ENCODE measurements around the gene RELB.
"Not testable (repeated sequence)": the region's sequence is repeated elsewhere in the genome, so short reads cannot be mapped to it uniquely, and the experiment has no call there.

Gene RELB

DNA sequence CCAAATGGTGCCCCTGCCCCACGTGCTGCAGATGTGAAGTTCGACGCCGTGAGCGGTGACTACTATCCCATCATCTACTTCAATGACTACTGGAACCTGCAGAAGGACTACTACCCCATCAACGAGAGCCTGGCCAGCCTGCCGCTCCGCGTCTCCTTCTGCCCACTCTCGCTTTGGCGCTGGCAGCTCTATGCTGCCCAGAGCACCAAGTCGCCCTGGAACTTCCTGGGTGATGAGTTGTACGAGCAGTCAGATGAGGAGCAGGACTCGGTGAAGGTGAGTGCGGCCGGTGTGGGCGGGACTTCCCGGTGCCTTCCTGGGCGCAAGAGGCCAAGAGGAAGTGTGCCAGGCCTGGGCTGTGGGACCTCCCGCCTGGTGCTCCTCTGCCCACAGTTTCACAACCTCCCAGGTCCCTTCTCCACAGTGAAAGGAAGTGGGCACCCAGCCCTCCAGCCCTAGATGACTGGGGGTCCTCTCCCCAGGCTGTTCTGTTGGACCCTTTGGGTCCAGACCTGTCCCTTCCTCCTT is 14.1 kb upstream of the RELB start:
- no peak for DNase-seq (ENCODE audit: low spot score)

DNA sequence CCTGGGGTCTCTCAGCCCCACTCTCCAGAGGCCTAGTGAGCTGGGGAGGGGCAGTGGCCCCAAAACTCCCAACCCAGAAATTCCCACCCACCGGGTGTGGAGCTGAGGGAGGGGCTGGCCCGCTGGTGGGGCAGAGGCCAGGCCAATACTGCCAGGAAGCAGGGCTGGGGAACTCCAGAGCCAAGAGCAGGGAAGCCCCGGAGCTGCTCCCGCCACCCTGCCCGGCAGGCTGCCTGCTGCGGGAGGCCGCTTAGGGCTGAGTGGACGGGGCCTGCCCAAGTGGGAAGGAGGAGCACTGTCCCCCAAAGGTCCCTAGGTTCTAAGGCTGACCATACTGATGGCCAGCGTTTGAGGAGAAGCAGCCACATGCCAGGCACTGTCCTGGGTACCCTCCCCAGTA is 13.0 kb upstream of the RELB start:
- DNase-seq (ENCODE audit: low spot score) = no peak

DNA sequence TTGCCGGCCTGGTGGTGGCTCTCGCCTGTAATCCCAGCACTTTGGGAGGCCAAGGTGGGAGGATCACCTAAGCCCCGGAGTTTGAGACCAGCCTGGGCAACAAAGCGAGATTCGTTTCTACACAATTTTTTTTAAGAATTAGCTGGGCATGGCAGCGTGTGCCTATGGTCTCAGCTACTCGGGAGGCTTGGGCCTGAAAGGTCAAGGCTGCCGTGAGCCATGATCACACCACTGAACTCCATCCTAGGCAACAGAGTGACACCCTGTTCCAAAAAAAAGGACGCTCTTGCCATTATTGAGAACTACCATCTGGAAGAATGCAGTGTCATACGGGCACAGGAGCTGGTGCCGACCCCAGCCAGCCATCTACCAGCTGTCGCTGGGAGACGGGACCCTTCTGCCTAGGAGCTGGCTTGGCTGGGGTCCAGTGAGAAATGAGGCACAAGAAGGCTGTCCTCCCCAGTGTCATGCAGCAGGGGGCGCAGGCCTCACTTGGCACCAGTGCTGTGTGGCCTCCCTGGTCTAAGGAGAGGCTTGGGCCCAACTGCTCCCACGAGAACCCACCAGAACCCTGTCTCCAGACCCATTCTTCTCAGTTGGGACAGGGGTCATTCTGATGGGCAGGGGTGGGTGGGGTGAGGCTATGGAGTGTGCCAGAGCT is 12.2 kb upstream of the RELB start:
- peak; percentile 31 for DNase-seq (ENCODE audit: low spot score)

DNA sequence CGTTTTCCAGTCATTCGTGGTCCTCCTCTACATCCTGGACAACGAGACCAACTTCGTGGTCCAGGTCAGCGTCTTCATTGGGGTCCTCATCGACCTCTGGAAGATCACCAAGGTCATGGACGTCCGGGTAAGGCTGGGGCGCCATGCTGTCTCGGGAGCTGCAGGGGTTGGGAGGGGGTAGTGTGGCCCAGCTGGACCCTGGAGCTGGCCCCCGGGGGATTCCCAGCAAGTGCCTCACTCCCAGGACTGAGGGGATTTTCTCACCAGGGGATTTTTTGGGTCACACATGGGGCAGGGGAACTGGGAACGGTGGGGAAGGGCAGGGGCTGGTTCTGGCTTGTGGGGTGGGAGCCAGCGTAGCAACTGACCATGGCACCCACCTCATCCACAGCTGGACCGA is 10.8 kb upstream of the RELB start:
- no peak for DNase-seq (ENCODE audit: low spot score)

DNA sequence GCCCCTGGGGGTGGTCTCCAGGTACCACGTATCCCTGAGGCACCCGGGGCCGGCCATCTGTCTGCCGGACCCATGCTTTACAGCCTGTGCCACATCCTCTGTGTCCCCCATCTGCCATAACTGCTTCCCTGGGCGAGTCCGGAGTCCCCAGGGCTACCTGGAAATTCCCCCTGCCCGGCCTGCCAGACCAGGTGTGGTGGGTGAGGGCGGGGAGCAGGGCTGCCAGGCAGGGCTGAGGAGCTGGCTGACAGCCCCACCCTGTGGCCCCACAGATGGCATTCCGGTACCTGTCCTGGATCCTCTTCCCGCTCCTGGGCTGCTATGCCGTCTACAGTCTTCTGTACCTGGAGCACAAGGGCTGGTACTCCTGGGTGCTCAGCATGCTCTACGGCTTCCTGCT is 10.3 kb upstream of the RELB start:
- no peak for DNase-seq (ENCODE audit: low spot score)

DNA sequence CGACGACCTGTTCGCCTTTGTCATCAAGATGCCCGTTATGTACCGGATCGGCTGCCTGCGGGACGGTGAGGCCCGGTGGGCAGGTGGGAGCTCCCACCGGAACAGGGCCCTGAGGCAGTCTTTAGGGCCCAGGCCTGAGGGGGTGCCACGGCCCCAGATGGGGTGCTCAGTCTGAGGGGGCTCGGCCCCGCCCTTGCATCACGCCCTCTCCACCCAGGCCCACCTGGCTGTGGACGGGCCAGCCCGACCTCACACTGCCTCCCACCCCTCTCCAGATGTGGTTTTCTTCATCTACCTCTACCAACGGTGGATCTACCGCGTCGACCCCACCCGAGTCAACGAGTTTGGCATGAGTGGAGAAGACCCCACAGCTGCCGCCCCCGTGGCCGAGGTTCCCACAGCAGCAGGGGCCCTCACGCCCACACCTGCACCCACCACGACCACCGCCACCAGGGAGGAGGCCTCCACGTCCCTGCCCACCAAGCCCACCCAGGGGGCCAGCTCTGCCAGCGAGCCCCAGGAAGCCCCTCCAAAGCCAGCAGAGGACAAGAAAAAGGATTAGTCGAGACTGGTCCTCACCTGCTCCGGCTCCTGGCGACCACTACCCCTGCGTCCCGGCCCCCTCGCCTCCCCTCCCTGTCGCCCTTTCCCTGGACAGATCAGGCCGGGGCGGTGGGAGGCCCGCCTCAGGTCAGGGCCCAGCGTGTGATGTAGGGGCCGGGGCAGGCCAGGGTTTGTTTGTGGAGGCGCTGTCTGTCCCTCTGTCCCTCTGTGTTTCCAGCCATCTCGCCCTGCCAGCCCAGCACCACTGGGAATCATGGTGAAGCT is 8.7 kb upstream of the RELB start:
- no peak for DNase-seq (ENCODE audit: low spot score)

- no peak for DNase-seq (ENCODE audit: low spot score)
Measured at GRCh38 chr19:44993526-44993925, 7.7 kb upstream of the RELB start.

GRCh38 chr19:44993926-44994537 is 7.2 kb upstream of the RELB start:
- DNase-seq (ENCODE audit: low spot score) = no peak

DNA sequence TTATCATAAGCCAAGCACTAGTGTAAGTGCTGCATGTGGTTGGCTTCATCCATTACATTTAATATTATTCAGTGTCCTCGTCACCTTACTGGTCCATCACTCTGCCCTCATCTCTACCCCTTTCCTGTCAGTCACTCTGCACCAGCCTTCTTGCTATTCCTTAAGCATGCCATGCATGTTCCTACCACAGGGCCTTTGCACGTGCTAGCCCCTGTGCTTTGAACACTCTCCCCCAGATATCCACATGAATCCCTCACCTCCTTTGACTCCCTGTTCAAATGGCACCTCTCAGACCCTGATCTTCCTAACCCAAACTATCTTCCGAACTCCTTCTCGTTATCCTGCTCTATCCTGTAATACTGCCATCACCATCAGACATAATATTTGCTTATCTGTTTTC is 3.2 kb upstream of the RELB start:
- no peak for DNase-seq (ENCODE audit: low spot score)

- DNase-seq (ENCODE audit: low spot score) = not testable (repeated sequence)
Measured at GRCh38 chr19:44999131-44999925, 1.9 kb upstream of the RELB start.

DNA sequence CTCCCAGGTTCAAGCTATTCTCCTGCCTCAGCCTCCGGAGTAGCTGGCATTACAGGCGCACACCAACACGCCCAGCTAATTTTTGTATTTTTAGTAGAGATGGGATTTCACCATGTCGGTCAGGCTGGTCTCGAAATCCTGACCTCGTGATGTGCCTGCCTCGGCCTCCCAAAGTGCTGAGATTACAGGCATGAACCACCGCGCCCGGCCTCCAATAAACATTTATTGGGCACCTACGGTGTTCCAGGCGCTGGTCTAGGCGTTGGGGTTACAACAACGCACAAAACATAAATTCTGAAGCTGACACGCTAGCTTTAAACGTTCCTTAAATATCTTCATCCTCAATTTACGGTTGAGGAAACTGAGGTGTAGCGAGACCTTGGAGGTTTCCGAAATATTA is 599 bp upstream of the RELB start:
- not testable (repeated sequence) for DNase-seq (ENCODE audit: low spot score)

DNA sequence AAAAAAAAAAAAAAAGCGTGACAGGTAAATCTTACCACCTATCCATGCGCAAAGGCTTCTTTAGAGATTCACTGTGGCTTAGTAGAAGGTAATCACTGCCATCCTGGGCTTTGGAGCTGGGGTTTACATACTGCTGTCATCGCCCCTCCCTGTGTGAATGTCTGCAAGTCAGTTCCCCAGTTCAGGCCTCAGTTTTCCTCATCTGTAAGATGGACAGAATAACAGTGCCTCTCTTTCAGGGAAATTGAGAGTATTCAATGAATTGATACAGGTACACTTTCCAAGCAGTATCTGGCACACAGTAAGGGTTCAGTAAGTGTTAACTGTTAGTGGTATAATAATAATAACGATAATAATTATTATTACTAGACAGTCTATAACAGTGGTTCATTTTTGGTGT is 2.2 kb downstream of the RELB start:
- no peak for DNase-seq (ENCODE audit: low spot score)

GRCh38 chr19:45005787-45006186 is 4.5 kb downstream of the RELB start:
- DNase-seq (ENCODE audit: low spot score) = no peak

DNA sequence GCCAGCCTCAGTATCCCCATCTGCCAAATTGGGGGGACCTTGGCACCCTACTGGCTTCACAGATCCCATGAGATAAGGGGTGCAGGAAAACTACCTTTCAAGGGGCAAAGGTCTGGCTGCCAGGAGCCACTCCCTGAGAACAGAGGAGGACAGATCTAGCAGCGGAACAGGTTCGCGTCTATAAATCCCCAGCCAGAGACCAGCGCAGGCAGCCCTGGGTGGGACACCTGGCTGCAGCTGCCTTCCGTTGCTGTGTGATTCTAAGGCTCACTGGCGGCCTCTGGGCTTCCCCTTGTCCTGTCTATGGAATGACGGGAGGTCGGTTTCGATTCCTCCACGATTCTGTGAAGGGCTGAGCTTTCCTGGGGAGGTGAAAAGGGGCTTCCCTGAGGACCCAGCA is 7.3 kb downstream of the RELB start:
- DNase-seq (ENCODE audit: low spot score) = no peak

DNA sequence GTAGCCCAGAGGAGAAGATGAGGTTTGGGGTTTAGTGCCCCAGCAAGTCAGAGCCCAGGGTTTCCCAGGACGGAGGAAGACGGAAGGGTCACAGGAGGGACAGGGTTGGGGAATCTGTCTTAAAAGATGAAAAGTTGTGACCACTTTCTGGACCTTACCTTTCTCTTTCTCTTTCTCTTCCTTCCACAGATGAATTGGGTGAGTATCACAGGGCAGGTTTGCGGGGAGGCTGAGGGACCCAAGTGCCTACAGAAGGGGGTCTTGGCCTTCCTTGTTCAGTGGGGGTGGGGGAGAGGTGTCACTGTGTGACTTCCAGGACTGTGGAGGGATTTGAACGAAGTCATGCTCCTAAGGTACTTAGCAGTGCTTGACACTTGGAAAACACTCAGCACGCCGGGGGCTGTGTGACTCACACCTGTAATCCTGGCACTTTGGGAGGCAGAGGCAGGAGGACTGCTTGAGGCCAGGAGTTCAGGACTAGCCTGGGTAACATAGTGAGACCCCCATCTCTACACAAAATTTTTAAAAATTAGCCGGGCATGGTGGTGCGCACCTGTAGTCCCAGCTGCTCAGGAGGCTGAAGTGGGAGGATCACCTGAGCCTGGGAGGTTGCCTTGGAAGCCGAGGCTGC is 8.5 kb downstream of the RELB start:
- DNase-seq (ENCODE audit: low spot score) = no peak

DNA sequence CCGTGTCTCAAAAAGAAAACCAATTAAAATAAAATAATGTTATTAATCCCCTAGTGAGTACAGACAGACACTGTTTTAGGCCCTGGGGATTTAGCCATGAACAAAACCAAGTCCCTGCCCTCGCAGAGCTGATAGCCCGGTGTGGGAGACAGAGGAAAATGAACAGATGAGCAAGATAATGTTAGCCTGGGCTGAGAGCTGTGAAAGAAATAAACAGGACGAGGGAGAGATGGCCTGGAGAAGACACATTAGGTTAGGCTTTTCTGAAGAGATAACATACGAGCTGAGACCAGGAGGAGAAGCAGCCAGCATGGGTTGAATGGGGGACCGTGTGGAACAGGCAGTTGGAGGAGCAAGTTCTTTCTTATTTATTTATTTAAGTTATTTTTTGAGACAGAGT is 9.0 kb downstream of the RELB start:
- no peak for DNase-seq (ENCODE audit: low spot score)

DNA sequence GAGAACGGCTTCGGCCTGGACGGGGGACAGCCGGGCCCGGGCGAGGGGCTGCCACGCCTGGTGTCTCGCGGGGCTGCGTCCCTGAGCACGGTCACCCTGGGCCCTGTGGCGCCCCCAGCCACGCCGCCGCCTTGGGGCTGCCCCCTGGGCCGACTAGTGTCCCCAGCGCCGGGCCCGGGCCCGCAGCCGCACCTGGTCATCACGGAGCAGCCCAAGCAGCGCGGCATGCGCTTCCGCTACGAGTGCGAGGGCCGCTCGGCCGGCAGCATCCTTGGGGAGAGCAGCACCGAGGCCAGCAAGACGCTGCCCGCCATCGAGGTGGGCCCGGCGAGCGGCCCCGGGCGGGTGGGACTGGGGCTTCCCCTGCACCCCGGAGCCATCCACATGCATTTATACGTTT is 10.7 kb downstream of the RELB start:
- no peak for DNase-seq (ENCODE audit: low spot score)

DNA sequence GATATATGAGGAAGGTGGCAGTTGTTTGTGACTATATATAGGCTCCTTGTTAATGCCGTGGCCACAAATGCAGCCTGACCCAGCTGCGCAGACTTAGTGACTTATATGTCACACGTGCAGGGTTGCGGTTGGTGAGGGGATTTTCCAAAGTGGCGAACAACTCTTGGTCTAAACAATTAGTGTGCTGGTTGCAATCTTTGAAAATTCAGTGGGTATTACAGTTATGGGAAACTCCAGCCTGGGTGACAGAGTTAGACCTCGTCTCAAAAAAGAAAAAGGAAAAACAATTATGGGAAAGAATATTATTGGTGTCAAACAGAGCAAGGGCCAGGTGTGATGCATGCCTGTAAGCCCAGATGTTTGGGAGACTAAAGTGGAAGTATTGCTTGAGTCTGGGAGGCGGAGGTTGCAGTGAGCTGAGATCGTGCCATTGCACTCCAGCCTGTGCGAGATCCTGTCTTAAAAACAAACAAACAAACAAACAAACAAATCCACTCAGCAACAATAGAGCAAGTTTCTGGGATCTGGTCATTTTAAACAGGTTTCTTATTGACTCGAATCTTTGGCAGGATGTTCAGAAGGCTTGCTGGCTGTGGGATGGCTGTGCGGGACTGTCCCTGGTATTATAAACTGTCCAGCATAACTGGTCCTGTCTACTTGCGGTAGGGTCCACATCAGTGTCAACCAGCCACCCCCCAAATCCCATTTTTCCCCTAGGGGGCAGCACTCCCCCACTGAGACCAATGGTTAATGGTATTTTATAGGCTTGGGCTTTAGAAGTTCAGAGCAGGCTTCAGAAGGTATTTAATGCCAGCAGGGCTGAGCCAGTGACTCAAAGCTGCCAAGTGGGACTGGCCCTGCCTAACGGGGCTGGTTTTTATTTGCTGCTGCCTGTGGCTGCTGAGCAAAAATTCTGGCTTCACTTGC is 15.4 kb downstream of the RELB start:
- peak; percentile 82 for DNase-seq (ENCODE audit: low spot score)

DNA sequence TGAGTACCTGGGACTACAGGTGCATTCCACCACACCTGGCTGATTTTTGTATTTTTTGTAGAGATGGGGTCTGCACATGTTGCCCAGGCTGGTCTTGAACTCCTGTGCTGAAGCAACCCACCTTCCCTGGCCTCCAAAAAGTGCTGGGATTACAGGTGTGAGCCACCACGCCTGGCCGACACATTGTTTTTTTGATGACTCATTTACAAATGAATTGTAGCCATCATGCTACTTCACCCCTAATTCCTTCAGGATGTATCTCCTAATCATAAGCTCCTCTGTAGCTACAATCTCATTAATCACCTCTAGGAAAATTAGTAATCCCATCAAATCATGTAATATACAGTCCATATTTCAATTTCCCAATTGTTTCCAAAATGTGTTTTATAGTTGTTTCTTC is 17.9 kb downstream of the RELB start:
- no peak for DNase-seq (ENCODE audit: low spot score)

DNA sequence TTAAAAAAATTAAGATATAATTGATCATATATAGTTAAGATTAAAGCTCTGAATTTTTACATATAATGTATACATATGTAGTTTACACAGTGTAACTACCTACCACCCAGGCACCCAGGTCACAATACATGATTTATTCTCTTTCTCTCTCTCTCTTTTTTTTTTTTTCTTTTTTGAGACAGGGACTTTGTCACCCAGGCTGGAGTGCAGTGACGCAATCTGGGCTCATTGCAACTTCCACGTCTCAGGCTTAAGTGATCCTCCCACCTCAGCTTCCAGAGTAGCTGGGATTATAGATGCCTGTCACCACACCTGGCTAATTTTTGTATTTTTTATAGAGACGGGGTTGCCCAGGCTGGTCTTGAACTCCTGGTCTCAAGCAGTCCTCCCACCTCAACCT is 18.8 kb downstream of the RELB start:
- no peak for DNase-seq (ENCODE audit: low spot score)

GRCh38 chr19:45021971-45022370 is 20.7 kb downstream of the RELB start:
- DNase-seq (ENCODE audit: low spot score) = no peak
